Endothelial cell of umbilical vein (primary cell): Measurements from ENCODE around the gene CYBB. TPM values are rescaled to one million over a fixed set of nuclear protein-coding genes. Genes with fewer than 3 reads are reported as not detected.

ENCODE experiments used
- BruUV-seq: library from RNA; stranded (reverse); fragments of 400-500 nt; replicated peaks from 2 replicates; lab custom pipeline; 2021; lab: Mats Ljungman, UMichigan
- CTCF ChIA-PET: fragments of 300-600, 350-600 bp; sonication (Branson Sonifier 250); formaldehyde crosslinking; loops from one replicate; lab custom pipeline; 2021; ENCODE audit warnings: antibody characterized with exemption, inconsistent platforms; lab: Charles Lee
- POLR2A ChIA-PET: fragments of 300-600, 350-600 bp; sonication (Branson Sonifier 250); formaldehyde crosslinking; loops from one replicate; lab custom pipeline; 2021; ENCODE audit warnings: antibody characterized with exemption, inconsistent platforms; lab: Charles Lee
- DNase-seq: peaks from one replicate; pipeline ENCODE4 v3.0.0-alpha.2; 2011; ENCODE audit warnings: low read depth, low spot score
- FAIRE-seq: peaks from 2 replicates; lab custom pipeline; 2011; peaks lifted over from hg19 to GRCh38; lab: Jason Lieb, UNC
- H2AFZ ChIP-seq: 2 replicates; pipeline ENCODE4 v1.6.0; 2012; ENCODE audit warnings: low read depth, low read length, control low read depth, inconsistent platforms
- H3K27ac ChIP-seq: 2 replicates; pipeline ENCODE4 v1.5.1; 2011; ENCODE audit warnings: low read depth, mild to moderate bottlenecking, control low read depth, low read length, moderate library complexity; ENCODE audit not compliant: insufficient read depth
- H3K27me3 ChIP-seq, 2 experiments: 2 replicates each; pipeline versions ENCODE4 v1.6.0 to v1.6.1; 2011; ENCODE audit warnings: low read length in 2 of 2, mixed read lengths in 1 of 2; ENCODE audit not compliant: control insufficient read depth in 2 of 2, insufficient read depth in 2 of 2
- H3K36me3 ChIP-seq, 2 experiments: 2 replicates in 1 of 2; 3 replicates in 1 of 2; pipeline ENCODE4 v1.5.1; 2011; ENCODE audit warnings: low read length in 2 of 2, mild to moderate bottlenecking in 1 of 2, moderate library complexity in 1 of 2; ENCODE audit not compliant: control insufficient read depth in 2 of 2, insufficient read depth in 2 of 2; ENCODE audit errors: extremely low read depth in 1 of 2
- H3K4me1 ChIP-seq: 3 replicates; pipeline ENCODE4 v1.5.1; 2011; ENCODE audit warnings: mild to moderate bottlenecking, low read length; ENCODE audit not compliant: control insufficient read depth, insufficient read depth; ENCODE audit errors: extremely low read depth
- H3K4me2 ChIP-seq: 2 replicates; pipeline ENCODE4 v1.6.1; 2011; ENCODE audit warnings: low read length, control low read depth, mixed read lengths; ENCODE audit not compliant: insufficient read depth
- H3K4me3 ChIP-seq, 3 experiments: fragments of 200-600 bp in 1 of 3; sonication (generic), shearing (Covaris generic) in 1 of 3; replicated peaks in 1 of 3; 2 replicates each; pipeline ENCODE4 v1.5.1; 2011 to 2016; ENCODE audit warnings: control low read depth in 3 of 3, low read length in 3 of 3, mild to moderate bottlenecking in 2 of 3, inconsistent platforms in 1 of 3, low read depth in 1 of 3, moderate library complexity in 1 of 3; ENCODE audit not compliant: insufficient read depth in 1 of 3
- H3K79me2 ChIP-seq: 2 replicates; pipeline ENCODE4 v1.6.0; 2012; ENCODE audit warnings: low read length, inconsistent platforms; ENCODE audit not compliant: control insufficient read depth, insufficient read depth
- H3K9ac ChIP-seq: replicated peaks from 2 replicates; pipeline ENCODE3; 2011; ENCODE audit warnings: low read length, control low read depth; ENCODE audit not compliant: insufficient read depth; ENCODE audit errors: extremely low read depth
- H3K9me1 ChIP-seq: replicated peaks from 3 replicates; pipeline ENCODE4 v1.6.0; 2011; ENCODE audit warnings: mild to moderate bottlenecking, low read length; ENCODE audit not compliant: control insufficient read depth, insufficient read depth; ENCODE audit errors: extremely low read depth
- H3K9me3 ChIP-seq: replicated peaks from 2 replicates; pipeline ENCODE4 v1.5.1; 2012; ENCODE audit warnings: low read length, inconsistent platforms; ENCODE audit not compliant: control insufficient read depth, insufficient read depth
- H4K20me1 ChIP-seq: replicated peaks from 2 replicates; pipeline ENCODE3; 2011; ENCODE audit warnings: mild to moderate bottlenecking, low read length; ENCODE audit not compliant: control insufficient read depth, insufficient read depth; ENCODE audit errors: extremely low read depth
- CTCF ChIP-seq, 2 donors: IDR thresholded peaks; 1 replicate in 1 of 2; 2 replicates in 1 of 2; pipeline ENCODE4 v1.5.1; 2011; ENCODE audit warnings: low read length in 2 of 2, mild to moderate bottlenecking in 2 of 2, moderate library complexity in 2 of 2, control low read depth in 1 of 2, inconsistent platforms in 1 of 2, low read depth in 1 of 2; ENCODE audit not compliant: insufficient read depth in 1 of 2; ENCODE audit errors: extremely low read depth in 1 of 2
- EZH2 ChIP-seq: IDR thresholded peaks from 2 replicates; pipeline ENCODE4 v1.6.1; 2012; ENCODE audit warnings: borderline replicate concordance, low read depth, mild to moderate bottlenecking, moderate library complexity, low read length, inconsistent platforms; ENCODE audit not compliant: severe bottlenecking
- FOS ChIP-seq: IDR thresholded peaks from 2 replicates; pipeline ENCODE4 v1.6.1; 2011; ENCODE audit warnings: mild to moderate bottlenecking, low read length, moderate library complexity, borderline replicate concordance; ENCODE audit not compliant: insufficient read depth
- GATA2 ChIP-seq: IDR thresholded peaks from 2 replicates; pipeline ENCODE4 v1.7.0; 2011; ENCODE audit warnings: low read depth, mild to moderate bottlenecking, moderate library complexity, mixed read lengths, low read length; ENCODE audit not compliant: insufficient read length, insufficient read depth
- JUN ChIP-seq: IDR thresholded peaks from 2 replicates; pipeline ENCODE4 v1.6.1; 2011; ENCODE audit warnings: borderline replicate concordance, low read depth; ENCODE audit not compliant: insufficient read length, insufficient read depth
- MAX ChIP-seq: IDR thresholded peaks from 2 replicates; pipeline ENCODE4 v1.6.1; 2011; ENCODE audit not compliant: insufficient read depth, insufficient read length
- MYC ChIP-seq: IDR thresholded peaks from one replicate; pipeline ENCODE4 v1.6.1; 2011; ENCODE audit warnings: mild to moderate bottlenecking, low read depth, low read length
- POLR2A ChIP-seq: IDR thresholded peaks from 2 replicates; pipeline ENCODE4 v1.6.1; 2012; ENCODE audit warnings: low read depth, mild to moderate bottlenecking, control low read depth, low read length
- POLR2AphosphoS5 ChIP-seq: IDR thresholded peaks from 2 replicates; pipeline ENCODE4 v1.6.1; 2012; ENCODE audit warnings: low read depth, mild to moderate bottlenecking, control low read depth, low read length, moderate library complexity; ENCODE audit not compliant: insufficient read depth
- dilution Hi-C: fragments of 300-500 bp; cut with MboI; formaldehyde crosslinking; loops from one replicate; pipeline ENCODE4 v1.15.0; 2019; ENCODE audit warnings: low sequenced_read_pairs; ENCODE audit not compliant: extremely low pct_ligation_motif_present
- intact Hi-C: fragments of 100-400 bp; cut with micrococcal nuclease; formaldehyde crosslinking; loops from one replicate; pipeline ENCODE4 v1.10.0; 2022
- polyA plus RNA-seq, 4 experiments: library from polyadenylated mRNA; depleted of rRNA in 3 of 4; stranded (reverse) in 3 of 4; unstranded in 1 of 4; fragments of >200 nt; gene quantifications; 2 replicates each; pipeline versions ENCODE4 v1.2.1 to v1.2.3, GENCODE V29; 2011 to 2012; ENCODE audit warnings: missing spikeins in 1 of 4
- total RNA-seq: library from RNA; stranded (reverse); gene quantifications from 2 replicates; pipeline ENCODE4 v1.2.3, GENCODE V29; 2021

Gene CYBB
- total and polyA plus RNA-seq, 2 donors (not counting 3 experiments of a cell fraction or from before 2014, with no cell fraction given), result not detected

GRCh38 chrX:37755025-37755424 lies 24.8 kb upstream of the CYBB start:
- Histone ChIP-seq H3K9ac (no peak overlapping the region), H3K9me1 (no peaks in the 10 kb centered on the region), H3K4me1 (no peaks in the 10 kb centered on the region), H3K27me3 (no peaks in the 10 kb centered on the region), H3K27ac (no peak overlapping the region), H3K4me3 (no peak overlapping the region), H3K4me2 (no peak overlapping the region), H3K9me3 (no peaks in the 10 kb centered on the region), H2AFZ (no peak overlapping the region), H4K20me1 (no peaks in the 10 kb centered on the region), H3K36me3 (no peaks in the 10 kb centered on the region), H3K79me2 (no peaks in the 10 kb centered on the region)
- no TSS peak for BruUV-seq
- TF ChIP-seq MAX (no peak), JUN (no peak), POLR2A (no peak), POLR2AphosphoS5 (no peak), EZH2 (no peak), GATA2 (no peak), CTCF (IDR thresholded peaks at IDR 0.05; ENCODE audit: extremely low read depth in 1 of 2, insufficient read depth in 1 of 2, low read depth in 1 of 2, low read length in 2 of 2) (no peak), MYC (no peak), FOS (no peak)
- intact Hi-C loops, result no loop called here
- FAIRE-seq (no peak), DNase-seq (no peak)
- CTCF ChIA-PET, result no interaction called here
- POLR2A ChIA-PET, result no interaction called here
- dilution Hi-C loops, result no loop called here
